Measurements from ENCODE around the gene SH3BGR.

DNA sequence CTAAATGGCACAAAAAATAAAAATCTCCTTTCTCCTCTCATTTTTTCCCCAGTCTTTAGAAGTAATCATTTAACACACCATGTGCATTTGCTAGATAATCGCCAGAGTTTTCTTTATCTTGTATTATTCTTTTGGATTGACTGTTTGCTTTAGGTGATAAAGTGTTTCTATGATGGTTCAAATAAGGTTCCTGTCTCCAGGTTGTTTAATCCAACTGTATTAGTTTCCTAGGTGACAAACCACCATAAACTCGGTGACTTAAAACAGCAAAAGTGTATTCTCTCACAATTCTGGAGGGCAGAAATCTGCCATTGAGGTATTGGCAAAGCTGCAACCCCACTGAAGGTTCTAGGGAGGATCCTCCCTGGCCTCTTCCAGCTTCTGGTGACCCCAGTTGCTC is 109.4 kb downstream of the SH3BGR start:
- no peak for TF ChIP-seq GATA3 (IDR thresholded peaks at IDR 0.05; ENCODE audit: low read depth, low read length)
- no peak for TF ChIP-seq GATA2 (IDR thresholded peaks at IDR 0.05; ENCODE audit: low read depth, low read length)
